ENCODE results near the gene LGALS9B.
"Not testable (repeated sequence)": the region's sequence is repeated elsewhere in the genome, so short reads cannot be mapped to it uniquely, and the experiment has no call there.

- not testable (repeated sequence) for TF ChIP-seq EP300, POLR2A, CTCF, POLR2AphosphoS5 (IDR thresholded peaks at IDR 0.05)
These were observed 47.8 kb upstream of the LGALS9B start for GRCh38 chr17:20515099-20515498.

Measured in stomach (tissue), 4 donors.